Measurements from ENCODE around the gene PDZD2.

GRCh38 chr5:32147959-32148358 is 509.0 kb downstream of the PDZD2 start:
- TF ChIP-seq EZH2 (optimal IDR thresholded peaks at IDR 0.05; ENCODE audit: low read depth, low read length) (no peak), CTCF (IDR thresholded peaks at IDR 0.05; ENCODE audit: low read length) (no peak)

All from MM.1S (cell line).